Naive thymus-derived CD8-positive, alpha-beta T cell (primary cell): ENCODE results near the gene AHRR. TPM values are rescaled to one million over a fixed set of nuclear protein-coding genes. Genes with fewer than 3 reads are reported as not detected.
"Not testable (repeated sequence)": the region's sequence is repeated elsewhere in the genome, so short reads cannot be mapped to it uniquely, and the experiment has no call there.

ENCODE experiments used
- ATAC-seq, 2 donors: fragments of 150-1000 bp; cut with Tn5 transposase in 1 of 2; sonication (Bioruptor Pico), chemical (Tn5 transposase) in 1 of 2; 1 replicate in 1 of 2; 2 replicates in 1 of 2; pipeline ENCODE4 v1.10.0; 2021; ENCODE audit warnings: mild to moderate bottlenecking in 2 of 2, moderate library complexity in 2 of 2
- POLR2A ChIA-PET: fragments of 350-600 bp; sonication (Branson Sonifier 250); formaldehyde crosslinking; loops from one replicate; lab custom pipeline; 2021; ENCODE audit warnings: antibody characterized with exemption; lab: Charles Lee
- DNase-seq, 10 donors: peaks; one replicate each; pipeline versions ENCODE4 v3.0.0 to v3.0.0-alpha.2; 2020 to 2022
- H3K27ac Mint-ChIP-seq, 10 donors: one replicate each; pipeline ENCODE4 v1.8.0; 2020 to 2022; ENCODE audit warnings: mild to moderate bottlenecking in 10 of 10, mixed read lengths in 10 of 10, moderate library complexity in 4 of 10, inconsistent platforms in 1 of 10
- H3K27me3 Mint-ChIP-seq, 5 donors: one replicate each; pipeline ENCODE4 v1.8.0; 2021 to 2022; ENCODE audit warnings: mixed read lengths in 5 of 5
- H3K36me3 Mint-ChIP-seq, 3 donors: one replicate each; pipeline ENCODE4 v1.8.0; 2020 to 2022; ENCODE audit warnings: mixed read lengths in 3 of 3, mild to moderate bottlenecking in 2 of 3, inconsistent platforms in 1 of 3
- H3K4me1 Mint-ChIP-seq, 4 donors: one replicate each; pipeline ENCODE4 v1.8.0; 2021 to 2022; ENCODE audit warnings: mixed read lengths in 4 of 4
- H3K4me3 Mint-ChIP-seq, 10 donors: one replicate each; pipeline ENCODE4 v1.8.0; 2020 to 2022; ENCODE audit warnings: mild to moderate bottlenecking in 10 of 10, mixed read lengths in 10 of 10, moderate library complexity in 6 of 10, inconsistent platforms in 1 of 10
- H3K9me3 Mint-ChIP-seq, 9 donors: one replicate each; pipeline ENCODE4 v1.8.0; 2020 to 2022; ENCODE audit warnings: mixed read lengths in 9 of 9, mild to moderate bottlenecking in 3 of 9, inconsistent platforms in 1 of 9, moderate library complexity in 1 of 9
- polyA plus RNA-seq, 3 donors: library from polyadenylated mRNA; unstranded; fragments of 300-500 nt; fragmentation: Illumina TruSeq; gene quantifications; one replicate each; pipeline ENCODE4 v1.2.3, GENCODE V29; 2021
- total RNA-seq, 8 experiments: library from RNA in 2 of 8; stranded (reverse) in 2 of 8; gene quantifications; one replicate each; pipeline ENCODE4 v1.2.3 and lab custom pipeline; 2021 to 2026

Gene AHRR
- total and polyA plus RNA-seq, 5 experiments from 2014 or later: 0.11 to 7.6 (median 3.0) TPM; not detected in 1

GRCh38 chr5:296954-297353, 24.6 kb upstream of the AHRR start:
- POLR2A ChIA-PET, H3K9me3 Mint-ChIP-seq, H3K27me3 Mint-ChIP-seq: not testable (repeated sequence)
- Mint-ChIP-seq H3K27ac (peak overlapping the region in 8 of 10 donors; percentile 29 to 88 (median 84)), H3K4me3 (peak overlapping the region; percentile 24 to 80 (median 67)), H3K4me1 (peaks cover 26 to 49% (median 39%) of the 10 kb centered on the region in 4 donors), H3K36me3 (peaks cover 0 to 15% (median 4%) of the 10 kb centered on the region in 3 donors)
- DNase-seq (peak in 4 of 10 donors; percentile 8 to 57 (median 39)), ATAC-seq (peak; percentile 91 to 93)

- peak; percentile 21 to 31 for ATAC-seq
- H3K36me3 Mint-ChIP-seq: peaks cover 0 to 11% (median 4%) of the 10 kb centered on the region in 3 donors
- H3K27me3 Mint-ChIP-seq, DNase-seq, H3K9me3 Mint-ChIP-seq, POLR2A ChIA-PET: not testable (repeated sequence)
- peak overlapping the region; percentile 24 to 80 (median 67) for H3K4me3 Mint-ChIP-seq
- H3K27ac Mint-ChIP-seq: peak overlapping the region in 9 of 10 donors; percentile 14 to 88 (median 84)
- peaks cover 29 to 53% (median 43%) of the 10 kb centered on the region in 4 donors for H3K4me1 Mint-ChIP-seq
Observed at GRCh38 chr5:297448-297847, 24.1 kb upstream of the AHRR start.

DNA sequence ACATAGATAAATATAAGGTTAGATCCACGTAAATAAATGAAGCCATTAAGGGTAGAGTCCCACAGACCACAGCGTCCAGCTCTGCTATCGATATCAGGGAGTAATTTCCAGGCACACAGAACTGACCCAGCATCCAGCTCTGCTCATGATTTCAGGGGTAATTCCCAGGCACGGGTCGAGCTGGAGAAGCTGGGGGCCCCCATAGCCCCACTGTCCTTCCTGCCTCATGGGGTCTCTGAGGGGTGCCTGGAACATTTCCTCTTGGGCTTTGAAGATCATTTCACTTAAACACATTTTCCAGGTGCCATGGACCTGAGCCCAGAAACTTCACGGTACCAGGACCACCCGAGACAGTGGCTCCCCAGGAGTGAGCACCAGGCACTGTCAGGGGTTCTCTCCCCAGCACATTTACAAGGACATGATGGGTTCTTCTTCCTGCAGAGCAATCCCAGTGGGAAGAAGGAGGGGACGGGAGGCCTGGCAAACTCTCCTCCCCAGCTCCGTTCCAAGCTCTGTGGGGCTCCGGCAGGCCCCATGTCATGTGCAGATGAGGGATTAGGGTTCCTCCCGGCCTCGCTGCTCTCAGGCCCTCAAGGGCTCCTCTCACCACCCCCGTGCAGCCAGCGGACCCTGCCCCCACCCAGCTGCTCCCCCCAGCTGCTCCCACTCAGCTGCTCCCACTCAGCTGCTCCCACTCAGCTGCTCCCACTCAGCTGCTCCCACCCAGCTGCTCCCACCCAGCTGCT, 23.4 kb upstream of the AHRR start:
- Mint-ChIP-seq H3K27ac (peak overlapping the region in 2 of 10 donors; percentile 14 to 15), H3K4me1 (peaks cover 28 to 59% (median 46%) of the 10 kb centered on the region in 4 donors), H3K4me3 (peak overlapping the region in 2 of 10 donors; percentile 60 to 77)
- not testable (repeated sequence) for DNase-seq, H3K36me3 Mint-ChIP-seq, H3K27me3 Mint-ChIP-seq, ATAC-seq, H3K9me3 Mint-ChIP-seq
- POLR2A ChIA-PET: interaction anchor here (0.7 kb wide), 1 partner anchor 80 kb away, joined by 3 read pairs; the partner anchor contains the start of genes CCDC127 and SDHA

DNA sequence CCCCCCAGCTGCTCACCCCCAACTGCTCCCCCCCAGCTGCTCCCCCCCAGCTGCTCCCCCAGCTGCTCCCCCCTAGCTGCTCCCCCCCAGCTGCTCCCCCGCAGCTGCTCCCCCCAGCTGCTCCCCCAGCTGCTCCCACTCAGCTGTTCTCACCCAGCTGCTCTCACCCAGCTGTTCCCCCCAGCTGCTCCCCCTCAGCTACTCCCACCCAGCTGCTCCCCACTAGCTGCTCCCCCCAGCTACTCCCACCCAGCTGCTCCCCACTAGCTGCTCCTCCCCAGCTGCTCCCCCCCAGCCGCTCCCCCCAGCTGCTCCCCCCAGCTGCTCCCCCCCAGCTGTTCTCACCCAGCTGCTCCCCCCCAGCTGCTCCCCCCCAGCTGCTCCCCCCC, 22.8 kb upstream of the AHRR start:
- DNase-seq (no peak), ATAC-seq (no peak)
- Mint-ChIP-seq H3K27me3 (no peaks in the 10 kb centered on the region), H3K4me1 (peaks cover 31 to 63% (median 50%) of the 10 kb centered on the region in 4 donors), H3K27ac (no peak overlapping the region), H3K4me3 (no peak overlapping the region), H3K9me3 (no peaks in the 10 kb centered on the region), H3K36me3 (peaks cover 0 to 12% (median 0%) of the 10 kb centered on the region in 3 donors)
- POLR2A ChIA-PET: interaction anchor here (0.7 kb wide), 1 partner anchor 81 kb away, joined by 3 read pairs; the partner anchor contains the start of genes CCDC127 and SDHA

GRCh38 chr5:299921-300320, 21.6 kb upstream of the AHRR start:
- ATAC-seq, H3K4me3 Mint-ChIP-seq, H3K36me3 Mint-ChIP-seq, POLR2A ChIA-PET, H3K27ac Mint-ChIP-seq, H3K27me3 Mint-ChIP-seq, DNase-seq, H3K9me3 Mint-ChIP-seq: not testable (repeated sequence)
- peaks cover 29 to 59% (median 50%) of the 10 kb centered on the region in 4 donors for H3K4me1 Mint-ChIP-seq

DNA sequence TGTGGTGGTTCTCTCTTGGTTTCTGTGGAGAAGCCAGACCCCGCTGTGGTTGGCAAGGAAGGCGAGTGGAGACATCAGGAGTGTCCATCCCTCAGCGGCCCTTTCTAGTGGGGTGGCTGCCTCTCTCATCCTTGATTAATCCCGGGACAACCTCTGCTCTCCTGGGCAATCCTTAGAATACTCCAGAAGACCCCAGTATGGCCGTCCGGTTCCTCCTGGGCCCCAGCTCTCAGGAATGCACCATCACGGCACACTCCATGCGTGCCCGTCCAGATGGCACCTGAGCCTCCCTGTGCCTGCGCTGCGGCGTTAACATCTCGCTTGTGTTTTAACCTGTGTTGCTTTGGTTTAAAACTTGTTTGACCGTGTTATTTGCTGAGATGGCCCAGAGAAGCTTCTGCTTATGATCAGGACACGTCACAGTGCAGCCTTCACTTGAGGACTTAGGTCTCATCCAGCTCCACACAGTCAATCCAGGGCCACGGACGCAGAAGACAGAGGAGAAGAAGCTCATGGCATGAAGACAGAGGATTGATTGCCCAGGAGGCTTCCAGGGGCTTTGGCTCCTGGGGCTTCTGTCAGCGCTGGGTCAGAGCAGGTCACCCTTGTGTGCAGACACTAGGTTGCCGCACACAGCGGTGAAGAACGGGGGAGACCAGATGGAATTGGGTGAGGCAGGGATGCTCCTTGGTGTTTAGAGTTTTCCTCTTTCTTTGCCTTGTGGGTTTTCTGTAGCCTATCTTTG, 20.7 kb upstream of the AHRR start:
- POLR2A ChIA-PET, ATAC-seq, H3K27me3 Mint-ChIP-seq, DNase-seq, H3K9me3 Mint-ChIP-seq: not testable (repeated sequence)
- H3K36me3 Mint-ChIP-seq: peaks cover 0 to 13% (median 3%) of the 10 kb centered on the region in 3 donors
- peak overlapping the region in 4 of 10 donors; percentile 64 to 91 (median 76) for H3K27ac Mint-ChIP-seq
- H3K4me3 Mint-ChIP-seq: peak overlapping the region in 5 of 10 donors; percentile 28 to 70 (median 50)
- peaks cover 29 to 59% (median 49%) of the 10 kb centered on the region in 4 donors for H3K4me1 Mint-ChIP-seq

DNA sequence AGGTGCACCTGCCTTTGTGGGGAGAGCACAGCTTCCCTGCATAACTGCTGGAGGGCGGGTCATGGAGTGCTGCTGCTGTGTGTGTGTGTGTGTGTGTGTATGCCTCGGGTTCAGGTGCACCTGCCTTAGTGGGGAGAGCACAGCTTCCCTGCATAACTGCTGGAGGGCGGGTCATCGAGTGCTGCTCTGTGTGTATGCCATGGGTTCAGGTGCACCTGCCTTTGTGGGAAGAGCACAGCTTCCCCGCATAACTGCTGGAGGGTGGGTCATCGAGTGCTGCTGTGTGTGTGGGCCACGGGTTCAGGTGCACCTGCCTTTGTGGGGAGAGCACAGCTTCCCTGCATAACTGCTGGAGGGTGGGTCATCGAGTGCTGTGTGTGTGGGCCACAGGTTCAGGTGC, 19.1 kb upstream of the AHRR start:
- H3K9me3 Mint-ChIP-seq, POLR2A ChIA-PET, ATAC-seq, H3K27me3 Mint-ChIP-seq, DNase-seq: not testable (repeated sequence)
- Mint-ChIP-seq H3K36me3 (peaks cover 0 to 22% (median 4%) of the 10 kb centered on the region in 3 donors), H3K4me1 (peaks cover 22 to 43% (median 35%) of the 10 kb centered on the region in 4 donors), H3K27ac (peak overlapping the region in 5 of 10 donors; percentile 31 to 89 (median 58)), H3K4me3 (peak overlapping the region in 3 of 10 donors; percentile 51 to 65 (median 61))

DNA sequence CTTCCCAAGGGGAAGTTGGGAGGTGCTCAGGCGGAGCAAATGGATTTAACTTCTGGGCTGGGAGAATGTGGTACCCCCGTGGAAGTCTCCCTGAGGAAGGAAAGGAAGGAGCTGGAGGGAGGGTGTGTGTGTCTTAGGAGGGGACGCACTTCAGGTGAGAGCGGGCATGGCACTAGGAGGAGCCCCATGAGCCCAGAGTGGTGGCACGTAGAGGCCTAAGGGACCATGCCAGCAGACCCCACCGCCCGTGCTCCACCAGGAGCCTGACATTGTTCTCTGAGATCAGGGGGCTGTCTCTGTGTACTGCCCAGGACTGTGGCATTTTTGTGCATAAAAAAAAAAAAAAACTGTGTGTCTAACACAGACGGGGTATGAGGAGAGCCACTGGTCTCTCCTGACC, 18.5 kb upstream of the AHRR start:
- Mint-ChIP-seq H3K27me3 (no peaks in the 10 kb centered on the region), H3K36me3 (peaks cover 0 to 27% (median 4%) of the 10 kb centered on the region in 3 donors), H3K4me1 (peaks cover 21 to 38% (median 30%) of the 10 kb centered on the region in 4 donors), H3K27ac (peak overlapping the region in 2 of 10 donors; percentile 15 to 58), H3K9me3 (no peaks in the 10 kb centered on the region), H3K4me3 (peak overlapping the region in 1 of 10 donors; percentile 51)
- ATAC-seq (no peak), DNase-seq (no peak)
- POLR2A ChIA-PET: no interaction called here

GRCh38 chr5:303741-304140, 17.8 kb upstream of the AHRR start:
- DNase-seq, H3K27me3 Mint-ChIP-seq, H3K4me3 Mint-ChIP-seq, POLR2A ChIA-PET, H3K9me3 Mint-ChIP-seq, H3K27ac Mint-ChIP-seq, ATAC-seq: not testable (repeated sequence)
- Mint-ChIP-seq H3K36me3 (peaks cover 0 to 27% (median 4%) of the 10 kb centered on the region in 3 donors), H3K4me1 (peaks cover 19 to 35% (median 29%) of the 10 kb centered on the region in 4 donors)

DNA sequence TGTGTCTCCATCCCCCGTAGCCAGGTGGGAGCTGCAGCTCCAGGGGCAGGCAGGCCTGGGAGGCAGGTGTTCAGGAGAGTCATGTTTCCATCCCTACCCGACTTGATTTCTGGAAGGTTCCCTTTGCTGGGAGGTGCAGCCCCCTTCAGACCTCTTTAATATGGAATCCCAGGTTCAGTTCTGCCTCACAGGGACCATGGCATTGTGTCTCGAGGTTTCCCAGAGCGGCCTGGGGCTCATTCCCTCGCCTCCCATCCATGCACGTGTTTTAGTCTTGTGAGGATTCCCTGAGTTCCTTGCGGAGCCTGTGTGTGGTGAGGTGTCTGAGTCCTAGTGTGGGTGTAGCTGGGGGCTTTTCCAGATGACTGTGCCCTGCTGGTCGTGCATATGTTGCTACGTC, 16.5 kb upstream of the AHRR start:
- DNase-seq (no peak), ATAC-seq (no peak)
- peak overlapping the region in 1 of 10 donors; percentile 68 for H3K27ac Mint-ChIP-seq

DNA sequence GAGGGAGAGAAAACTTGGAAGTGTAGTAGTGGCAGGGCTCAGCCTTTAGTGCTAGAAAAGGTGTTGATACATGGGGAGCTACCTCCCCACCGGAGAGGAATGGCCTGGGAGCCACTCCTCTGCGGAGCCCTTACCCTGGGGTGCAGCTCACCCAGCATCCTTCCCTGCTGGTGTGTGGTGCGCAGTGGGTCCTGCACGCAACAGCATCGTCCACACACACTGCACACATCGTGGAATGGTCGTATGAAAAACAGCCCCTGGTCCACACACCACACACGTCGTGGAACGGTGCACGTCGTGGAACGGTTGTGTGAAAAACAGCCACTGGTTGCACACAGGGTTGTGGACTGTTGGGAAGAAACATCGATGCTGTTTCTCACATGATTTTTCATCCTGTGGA, 16.1 kb upstream of the AHRR start:
- no peak for DNase-seq
- Mint-ChIP-seq H3K4me1 (peaks cover 19 to 31% (median 25%) of the 10 kb centered on the region in 4 donors), H3K9me3 (no peaks in the 10 kb centered on the region), H3K4me3 (no peak overlapping the region), H3K27me3 (no peaks in the 10 kb centered on the region), H3K27ac (peak overlapping the region in 1 of 10 donors; percentile 68), H3K36me3 (peaks cover 0 to 31% (median 4%) of the 10 kb centered on the region in 3 donors)
- POLR2A ChIA-PET: no interaction called here
- no peak for ATAC-seq

More for the DNA sequence above, 16.5 kb upstream of the AHRR start:
- Mint-ChIP-seq H3K4me1 (peaks cover 19 to 31% (median 25%) of the 10 kb centered on the region in 4 donors), H3K9me3 (no peaks in the 10 kb centered on the region), H3K4me3 (no peak overlapping the region), H3K27me3 (no peaks in the 10 kb centered on the region), H3K36me3 (peaks cover 0 to 31% (median 4%) of the 10 kb centered on the region in 3 donors)
- POLR2A ChIA-PET: no interaction called here

GRCh38 chr5:306011-306805, 15.3 kb upstream of the AHRR start:
- H3K27ac Mint-ChIP-seq: peak overlapping the region in 1 of 10 donors; percentile 27
- H3K36me3 Mint-ChIP-seq: peaks cover 0 to 33% (median 4%) of the 10 kb centered on the region in 3 donors
- no peak overlapping the region for H3K4me3 Mint-ChIP-seq

More at GRCh38 chr5:306011-306805, 15.3 kb upstream of the AHRR start:
- ATAC-seq (no peak), DNase-seq (peak in 1 of 10 donors; percentile 45)
- Mint-ChIP-seq H3K4me1 (peaks cover 16 to 27% (median 21%) of the 10 kb centered on the region in 4 donors), H3K27me3 (no peaks in the 10 kb centered on the region), H3K9me3 (no peaks in the 10 kb centered on the region)
- POLR2A ChIA-PET: no interaction called here
